Muscle layer of duodenum (tissue), 2 donors: Measurements from ENCODE around the gene RARS2.

Experiments
- H3K27ac ChIP-seq: one replicate; pipeline ENCODE4 v1.7.0; 2013; ENCODE audit warnings: mild to moderate bottlenecking, low read length
- H3K27me3 ChIP-seq: one replicate; pipeline ENCODE4 v1.7.0; 2013; ENCODE audit warnings: low read depth, mild to moderate bottlenecking, control low read depth, low read length
- H3K36me3 ChIP-seq, 2 donors: one replicate each; pipeline ENCODE4 v1.7.0; 2013; ENCODE audit warnings: low read length in 2 of 2, control low read depth in 1 of 2, mild to moderate bottlenecking in 1 of 2; ENCODE audit not compliant: insufficient read depth in 2 of 2, control insufficient read depth in 1 of 2
- H3K4me1 ChIP-seq, 2 donors: one replicate each; pipeline ENCODE4 v1.7.0; 2013; ENCODE audit warnings: low read length in 2 of 2, mild to moderate bottlenecking in 2 of 2, control low read depth in 1 of 2, moderate library complexity in 1 of 2; ENCODE audit not compliant: insufficient read depth in 2 of 2, control insufficient read depth in 1 of 2
- H3K4me3 ChIP-seq, 2 donors: one replicate each; pipeline ENCODE4 v1.7.0; 2013; ENCODE audit warnings: low read length in 2 of 2, low read depth in 1 of 2, mild to moderate bottlenecking in 1 of 2
- H3K9me3 ChIP-seq, 2 donors: one replicate each; pipeline ENCODE4 v1.7.0; 2013; ENCODE audit warnings: low read length in 2 of 2, control low read depth in 1 of 2, mild to moderate bottlenecking in 1 of 2; ENCODE audit not compliant: control insufficient read depth in 1 of 2
- donor health status: healthy.

Gene RARS2

DNA sequence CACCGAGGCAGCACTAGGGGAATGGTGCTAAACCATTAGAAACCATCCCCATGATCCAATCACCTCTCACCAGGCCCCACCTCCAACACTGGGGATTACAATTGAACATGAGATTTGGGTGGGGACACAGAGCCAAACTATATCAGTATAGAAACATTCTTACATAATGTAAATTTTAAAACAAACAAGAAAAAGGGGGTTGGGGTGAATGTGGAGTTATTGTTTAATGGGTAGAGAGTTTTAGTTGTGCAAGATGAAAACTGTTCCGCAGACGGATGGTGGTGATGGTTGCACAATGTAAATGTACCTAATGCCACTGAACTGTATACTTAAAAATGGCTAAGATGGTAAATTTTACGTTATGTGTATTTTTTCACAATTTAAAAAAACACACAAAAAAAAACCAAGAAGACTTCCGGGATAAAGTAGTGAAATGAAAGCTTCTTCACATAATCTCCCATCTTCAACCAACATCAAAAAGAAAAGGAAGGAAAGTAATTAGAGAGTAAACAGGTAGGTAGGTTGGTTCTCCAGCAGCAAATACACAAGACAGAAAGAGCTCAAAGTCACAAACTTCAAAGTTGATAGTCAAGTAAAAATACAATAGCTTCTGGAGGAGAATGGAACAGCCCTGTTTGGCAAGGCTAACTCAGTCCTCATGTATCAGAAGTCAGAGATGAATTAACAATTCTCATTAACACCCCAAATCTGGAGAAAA lies 16.3 kb downstream of the RARS2 start:
- Histone ChIP-seq H3K9me3 (no peaks in the 10 kb centered on the region), H3K4me1 (peaks cover 3 to 26% of the 10 kb centered on the region in 2 donors), H3K27me3 (no peaks in the 10 kb centered on the region), H3K36me3 (peaks cover under 1 to 2% of the 10 kb centered on the region in 2 donors), H3K27ac (no peak overlapping the region), H3K4me3 (no peak overlapping the region)

DNA sequence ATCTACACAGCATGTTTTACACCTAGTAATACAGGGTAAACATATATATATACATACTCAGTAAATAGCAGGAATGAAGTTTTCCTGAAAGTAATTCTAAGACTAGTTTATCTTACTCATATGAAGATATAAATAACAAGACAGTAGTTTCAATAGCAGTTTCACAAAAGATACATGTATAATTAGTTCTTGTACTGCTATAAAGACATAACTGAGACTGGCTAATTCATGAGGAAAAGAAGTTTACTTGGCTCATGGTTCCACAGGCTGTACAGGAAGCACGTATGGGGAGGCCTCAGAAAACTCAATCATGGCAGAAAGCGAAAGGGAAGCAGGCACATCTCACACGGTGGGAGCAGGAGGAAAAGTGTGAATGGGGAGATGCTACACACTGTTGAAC lies 16.9 kb downstream of the RARS2 start:
- Histone ChIP-seq H3K4me1 (peaks cover 3 to 26% of the 10 kb centered on the region in 2 donors), H3K27ac (no peak overlapping the region), H3K9me3 (no peaks in the 10 kb centered on the region)

DNA sequence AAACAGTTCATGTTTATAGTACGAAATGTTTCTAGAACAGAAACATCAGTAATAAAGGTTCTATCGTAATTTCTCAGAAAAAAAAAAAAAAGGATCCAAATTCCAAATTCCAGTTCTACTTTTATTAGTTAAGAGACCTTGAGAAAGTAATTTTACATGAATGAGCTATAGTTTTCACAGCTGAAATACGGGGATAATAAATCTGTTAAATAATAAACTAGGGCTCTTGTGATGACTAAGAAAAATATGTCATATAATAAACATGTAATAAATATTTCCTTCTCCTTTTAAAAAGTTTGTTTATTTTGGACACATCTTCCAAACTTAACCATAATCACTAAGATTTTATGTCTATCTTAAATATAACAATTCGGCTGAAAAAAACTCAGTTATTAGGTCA lies 17.8 kb downstream of the RARS2 start:
- Histone ChIP-seq H3K36me3 (peaks cover 6 to 7% of the 10 kb centered on the region in 2 donors), H3K4me1 (peaks cover 3 to 26% of the 10 kb centered on the region in 2 donors), H3K9me3 (no peaks in the 10 kb centered on the region), H3K4me3 (no peak overlapping the region), H3K27me3 (no peaks in the 10 kb centered on the region), H3K27ac (no peak overlapping the region)

More for the DNA sequence above, 16.9 kb downstream of the RARS2 start:
- Histone ChIP-seq H3K27me3 (no peaks in the 10 kb centered on the region), H3K4me3 (no peak overlapping the region), H3K36me3 (peaks cover 6 to 7% of the 10 kb centered on the region in 2 donors)

- Histone ChIP-seq H3K36me3 (peaks cover 17 to 25% of the 10 kb centered on the region in 2 donors), H3K9me3 (no peaks in the 10 kb centered on the region), H3K27ac (no peak overlapping the region), H3K4me3 (no peak overlapping the region), H3K27me3 (no peaks in the 10 kb centered on the region), H3K4me1 (no peaks in the 10 kb centered on the region)
Observed at GRCh38 chr6:87561017-87561416, 28.8 kb downstream of the RARS2 start.

DNA sequence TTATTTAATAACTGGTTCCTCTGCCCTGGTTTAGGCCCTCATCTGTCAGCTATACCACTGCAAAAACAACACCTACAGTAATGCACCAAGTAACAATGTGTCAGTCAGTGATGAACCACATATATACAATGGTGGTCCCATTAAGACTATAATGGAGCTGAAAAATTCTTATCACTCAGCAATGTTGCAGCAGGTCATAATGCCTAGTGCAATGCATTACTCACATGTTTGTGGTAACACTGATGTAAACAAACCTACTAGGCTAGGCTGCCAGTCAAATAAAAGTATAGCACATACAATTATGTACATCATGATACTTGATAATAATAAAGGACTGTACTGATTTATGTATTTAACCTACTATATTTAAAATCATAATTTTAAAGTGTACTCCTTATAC lies 31.3 kb downstream of the RARS2 start:
- Histone ChIP-seq H3K9me3 (no peaks in the 10 kb centered on the region), H3K36me3 (peaks cover 25 to 31% of the 10 kb centered on the region in 2 donors), H3K4me1 (no peaks in the 10 kb centered on the region), H3K27ac (no peak overlapping the region), H3K4me3 (no peak overlapping the region), H3K27me3 (no peaks in the 10 kb centered on the region)

DNA sequence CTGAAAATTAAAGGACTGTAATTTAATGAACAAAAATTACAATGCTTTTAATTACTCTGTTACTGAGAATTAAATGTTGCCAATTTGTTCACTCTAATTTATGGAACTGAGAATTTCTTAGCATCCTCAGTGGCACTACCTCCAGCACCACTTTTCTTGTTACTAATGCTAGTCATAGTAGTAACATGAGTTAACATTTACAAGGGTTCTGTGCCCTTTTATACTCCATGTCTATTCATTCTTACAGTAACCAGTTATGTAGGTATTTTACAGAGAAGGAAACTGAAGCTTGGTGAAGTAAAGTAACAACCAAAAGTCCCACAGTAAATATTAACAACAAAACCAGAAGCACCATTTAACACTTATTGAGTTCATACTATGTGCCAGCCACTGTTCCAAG lies 34.3 kb downstream of the RARS2 start:
- H3K9me3 ChIP-seq = no peaks in the 10 kb centered on the region
- H3K4me1 ChIP-seq = no peaks in the 10 kb centered on the region
- H3K27ac ChIP-seq = no peak overlapping the region
- no peaks in the 10 kb centered on the region for H3K27me3 ChIP-seq
- H3K4me3 ChIP-seq = no peak overlapping the region
- H3K36me3 ChIP-seq = peaks cover 20 to 21% of the 10 kb centered on the region in 2 donors

DNA sequence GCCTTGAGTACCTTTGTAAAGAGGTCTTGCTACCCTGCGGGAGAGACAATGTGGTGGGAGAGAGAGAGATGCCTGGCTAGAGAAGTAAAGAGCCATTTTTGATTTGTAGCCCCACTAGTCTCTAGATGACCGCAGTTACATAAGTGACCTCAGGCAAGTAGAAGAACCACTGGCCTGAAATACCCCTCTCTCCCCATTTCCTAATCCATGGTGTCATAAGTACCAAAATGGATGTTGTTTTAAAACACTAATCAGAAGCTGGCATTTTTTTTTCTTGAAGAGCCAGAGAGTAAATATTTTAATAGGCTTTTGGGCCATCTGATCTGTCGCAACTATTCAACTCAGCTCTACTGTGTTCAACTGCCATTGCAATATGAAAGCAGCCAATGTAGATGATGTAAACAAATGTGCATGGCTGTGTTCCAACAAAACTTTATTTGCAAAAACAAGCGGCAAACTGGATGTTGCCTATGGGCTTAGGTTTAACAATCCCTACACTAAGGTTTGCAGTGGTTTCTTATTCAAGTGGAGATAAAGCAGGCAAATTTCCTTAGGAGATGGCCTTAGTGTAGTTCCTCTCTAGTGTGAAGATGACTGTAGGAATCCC lies 36.5 kb downstream of the RARS2 start:
- Histone ChIP-seq H3K36me3 (peaks cover 15 to 27% of the 10 kb centered on the region in 2 donors), H3K27me3 (no peaks in the 10 kb centered on the region), H3K4me3 (no peak overlapping the region), H3K4me1 (no peaks in the 10 kb centered on the region), H3K27ac (no peak overlapping the region), H3K9me3 (no peaks in the 10 kb centered on the region)

- H3K27ac ChIP-seq = no peak overlapping the region
- no peaks in the 10 kb centered on the region for H3K27me3 ChIP-seq
- H3K4me1 ChIP-seq = no peaks in the 10 kb centered on the region
- peaks cover 15 to 27% of the 10 kb centered on the region in 2 donors for H3K36me3 ChIP-seq
- no peaks in the 10 kb centered on the region for H3K9me3 ChIP-seq
- H3K4me3 ChIP-seq = no peak overlapping the region
Observed at GRCh38 chr6:87551799-87552198, 38.0 kb downstream of the RARS2 start.

DNA sequence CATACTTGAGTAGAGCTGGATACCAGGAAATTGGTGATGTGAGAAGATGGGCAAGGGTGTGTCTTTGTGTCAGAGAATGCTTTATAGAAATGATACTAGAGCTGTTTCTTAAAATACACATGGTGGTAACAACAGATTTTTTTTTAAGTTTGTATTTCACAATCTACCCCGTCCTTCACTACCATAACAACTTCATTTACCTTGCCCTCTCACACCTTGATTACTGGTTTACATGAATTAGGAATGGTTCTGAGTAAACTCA lies 45.4 kb downstream of the RARS2 start:
- Histone ChIP-seq H3K4me1 (no peaks in the 10 kb centered on the region), H3K27me3 (no peaks in the 10 kb centered on the region), H3K9me3 (no peaks in the 10 kb centered on the region), H3K4me3 (no peak overlapping the region), H3K27ac (no peak overlapping the region), H3K36me3 (peaks cover 17 to 28% of the 10 kb centered on the region in 2 donors)

GRCh38 chr6:87543696-87544473 lies 45.9 kb downstream of the RARS2 start:
- Histone ChIP-seq H3K36me3 (peaks cover 17 to 28% of the 10 kb centered on the region in 2 donors), H3K27me3 (no peaks in the 10 kb centered on the region), H3K9me3 (no peaks in the 10 kb centered on the region), H3K4me1 (no peaks in the 10 kb centered on the region), H3K27ac (no peak overlapping the region), H3K4me3 (no peak overlapping the region)

DNA sequence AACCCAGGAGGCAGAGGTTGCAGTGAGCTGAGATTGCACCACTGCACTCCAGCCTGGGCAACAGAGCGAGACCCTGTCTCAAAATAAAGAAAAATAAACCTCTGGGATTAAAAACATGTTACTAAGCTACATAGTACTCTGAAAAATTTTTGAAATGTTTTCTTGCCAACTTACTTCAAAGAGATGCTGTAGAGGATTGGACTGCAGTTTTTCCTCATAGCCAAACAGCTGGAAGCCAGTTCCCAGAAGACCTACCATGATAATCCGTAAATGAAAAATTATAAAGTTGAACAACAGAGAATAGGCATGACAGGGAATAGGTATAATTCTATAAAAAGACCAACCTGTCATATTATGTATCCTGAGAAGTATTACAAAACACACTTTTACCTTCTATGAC lies 48.0 kb downstream of the RARS2 start:
- no peak overlapping the region for H3K27ac ChIP-seq

More for the DNA sequence above, 48.0 kb downstream of the RARS2 start:
- Histone ChIP-seq H3K27me3 (no peaks in the 10 kb centered on the region), H3K9me3 (no peaks in the 10 kb centered on the region), H3K4me3 (no peak overlapping the region), H3K36me3 (peaks cover 19 to 28% of the 10 kb centered on the region in 2 donors), H3K4me1 (no peaks in the 10 kb centered on the region)
